Smooth muscle cell of trachea (primary cell): ENCODE measurements around the gene KRTAP3-2. TPM values are rescaled to one million over a fixed set of nuclear protein-coding genes. Genes with fewer than 3 reads are reported as not detected.

Experiments
- total RNA-seq: library from RNA; depleted of rRNA; stranded (reverse); fragments of >200 nt; gene quantifications from 2 replicates; pipeline ENCODE4 v1.2.1, GENCODE V29; 2014

Gene KRTAP3-2
- not detected in 2 replicates for total RNA-seq

GRCh38 chr17:40999563-40999962, at the start of gene KRTAP3-2:
Gene KRTAP3-2, minus strand, starts transcription at chr17:40999906. Its CDS starts 53 bp downstream, at chr17:40999853.

DNA sequence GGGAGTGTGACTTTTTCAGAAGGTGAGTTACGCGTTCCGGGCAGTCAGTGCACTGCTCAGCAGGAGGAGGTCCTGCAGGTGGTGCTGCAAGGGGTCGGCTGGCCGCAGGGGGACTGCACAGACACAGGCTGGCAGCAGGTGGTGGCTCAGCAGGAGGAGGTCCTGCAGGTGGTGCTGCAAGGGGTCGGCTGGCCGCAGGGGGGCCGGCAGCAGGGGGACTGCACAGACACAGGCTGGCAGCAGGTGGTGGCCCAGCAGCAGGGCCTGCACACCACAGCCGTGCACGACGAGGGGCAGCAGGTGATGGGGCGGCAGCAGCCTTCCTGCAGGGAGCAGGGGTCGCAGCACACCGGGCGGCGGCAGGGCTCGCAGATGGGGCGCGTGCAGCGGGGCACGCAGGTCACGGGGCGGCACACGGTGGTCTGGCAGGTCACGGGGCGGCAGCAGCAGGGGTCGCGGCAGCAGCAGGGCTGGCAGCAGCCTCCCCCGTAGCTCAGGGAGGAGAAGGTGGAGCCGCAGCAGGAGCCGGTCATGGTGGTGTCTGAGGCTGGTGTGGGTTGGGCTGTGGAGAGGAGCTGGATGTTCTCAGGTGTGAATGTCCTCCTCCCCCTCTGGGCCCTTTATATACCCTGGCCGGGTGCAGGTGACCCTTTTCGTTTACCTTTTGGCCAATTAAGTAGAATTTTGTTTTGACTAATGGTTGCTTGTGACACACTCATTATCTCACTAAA, 47.2 kb upstream of the KRTAP3-2 start, which contains the start of gene KRTAP2-1:
KRTAP2-1 (minus strand) TSS at position 582 of the 731 bp plus-strand sequence; CDS start at position 533, 49 bp downstream.

GRCh38 chr17:41040783-41041571, 41.3 kb upstream of the KRTAP3-2 start, which contains the start of gene KRTAP1-1:
Gene KRTAP1-1, minus strand, starts transcription at chr17:41041450. Its CDS starts 53 bp downstream, at chr17:41041397.

GRCh38 chr17:41034346-41034935, 34.7 kb upstream of the KRTAP3-2 start, which contains the start of gene KRTAP1-3:
Gene KRTAP1-3, minus strand, starts transcription at chr17:41034874. Its CDS starts 53 bp downstream, at chr17:41034821.

GRCh38 chr17:41029633-41030245, 30.0 kb upstream of the KRTAP3-2 start, which contains the start of gene KRTAP1-4:
Gene KRTAP1-4, minus strand, starts transcription at chr17:41030195. Its CDS starts 117 bp downstream, at chr17:41030078.

DNA sequence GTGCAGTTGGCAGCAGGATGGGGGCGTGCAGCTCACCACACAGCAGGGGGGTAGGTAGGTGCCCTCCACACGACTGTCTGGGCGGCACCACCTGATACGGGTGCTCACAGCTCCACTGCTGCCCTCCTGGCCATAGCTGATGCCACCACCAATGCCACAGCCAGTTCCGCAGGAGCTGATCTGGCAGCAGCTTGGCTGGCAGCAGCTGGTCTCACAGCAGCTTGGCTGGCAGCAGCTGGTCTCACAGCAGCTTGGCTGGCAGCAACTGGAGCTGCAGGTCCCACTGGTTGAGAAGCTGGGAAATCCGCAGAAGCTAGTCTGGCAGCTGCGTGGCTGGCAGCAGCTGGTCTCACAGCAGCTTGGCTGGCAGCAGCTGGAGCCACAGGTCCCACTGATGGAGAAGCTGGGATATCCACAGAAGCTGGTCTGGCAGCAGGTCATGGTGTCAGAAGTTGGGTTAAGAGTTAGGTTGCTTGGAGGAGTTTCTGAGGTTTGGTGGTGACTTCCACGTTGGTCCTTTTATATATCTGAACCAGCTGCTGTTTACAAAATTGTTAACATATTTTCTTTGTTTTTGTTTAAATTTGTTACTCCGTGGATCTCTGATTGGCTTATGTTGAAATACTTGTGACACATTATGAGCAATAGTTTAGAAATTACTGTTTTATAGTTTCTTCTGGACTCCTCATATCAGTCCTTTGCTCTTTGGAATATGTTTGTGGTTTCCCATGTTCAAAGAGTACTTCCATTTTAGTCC, 27.2 kb upstream of the KRTAP3-2 start, which contains the start of gene KRTAP1-5:
KRTAP1-5 (minus strand) TSS at position 494 of the 757 bp plus-strand sequence; CDS start at position 441, 53 bp downstream.

GRCh38 chr17:41008811-41009210, 9.1 kb upstream of the KRTAP3-2 start, which contains the start of gene KRTAP3-1:
Gene KRTAP3-1, minus strand, starts transcription at chr17:41009128. Its CDS starts 54 bp downstream, at chr17:41009074.

DNA sequence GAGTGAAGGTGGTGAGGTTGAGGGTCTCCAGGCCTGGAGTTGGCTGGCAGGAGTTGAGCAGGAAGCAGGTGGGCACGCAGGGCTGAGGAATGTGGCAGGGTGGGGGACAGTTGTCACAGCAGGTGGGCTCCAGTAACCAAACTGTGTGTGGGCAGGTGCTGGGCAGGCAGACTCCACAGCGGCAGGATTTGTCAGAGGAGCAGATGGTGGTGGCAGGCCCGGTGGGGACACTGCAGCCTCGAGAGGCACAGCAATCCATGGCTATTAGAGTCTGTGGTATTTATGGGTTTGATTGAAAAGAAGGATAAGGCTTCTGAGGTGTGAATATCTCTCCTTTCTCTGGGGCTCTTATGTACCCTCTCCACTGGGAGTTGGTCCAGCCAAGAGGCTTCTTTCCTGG, 5.9 kb downstream of the KRTAP3-2 start, which contains the start of gene KRTAP3-3:
KRTAP3-3 (minus strand) TSS at position 326 of the 400 bp plus-strand sequence; CDS start at position 259, 67 bp downstream.

GRCh38 chr17:40984226-40984625, 15.5 kb downstream of the KRTAP3-2 start, which contains the start of gene KRT40:
Gene KRT40, minus strand, starts transcription at chr17:40984326. Its CDS starts 53 bp downstream, at chr17:40984273.

GRCh38 chr17:40966848-40967247, 32.9 kb downstream of the KRTAP3-2 start, which contains the start of gene KRT39:
Gene KRT39, minus strand, starts transcription at chr17:40966948. Its CDS starts 92 bp downstream, at chr17:40966856.

Other genes with a start within 250 kb of the KRTAP3-2 start
- gene KRT25, start 244.6 kb downstream of the KRTAP3-2 start, total RNA-seq, result not detected in 2 replicates
- gene KRT26, start 227.7 kb downstream of the KRTAP3-2 start, total RNA-seq, result not detected in 2 replicates
- not detected in 2 replicates for gene KRT27, start 217.4 kb downstream of the KRTAP3-2 start, total RNA-seq
- gene KRT28, start 199.9 kb downstream of the KRTAP3-2 start, total RNA-seq, result not detected in 2 replicates
- 1.5 and 3.5 TPM in 2 replicates for gene KRT10, start 177.3 kb downstream of the KRTAP3-2 start, total RNA-seq
- gene KRT12, start 132.7 kb downstream of the KRTAP3-2 start, total RNA-seq, result not detected in 2 replicates
- not detected in 2 replicates for gene KRT20, start 114.7 kb downstream of the KRTAP3-2 start, total RNA-seq
- 0.17 and 0.87 TPM in 2 replicates for gene KRT23, start 62.3 kb downstream of the KRTAP3-2 start, total RNA-seq
- gene KRT39, start 33.0 kb downstream of the KRTAP3-2 start, total RNA-seq, result not detected in 2 replicates
- gene KRT40, start 15.6 kb downstream of the KRTAP3-2 start, total RNA-seq, result not detected in 2 replicates
- gene KRTAP3-3, start 5.7 kb downstream of the KRTAP3-2 start, total RNA-seq, result not detected in 2 replicates
- not detected in 2 replicates for gene KRTAP3-1, start 9.2 kb upstream of the KRTAP3-2 start, total RNA-seq
- gene KRTAP1-5, start 27.3 kb upstream of the KRTAP3-2 start, total RNA-seq, result 2.2 TPM in 1 of 2 replicates, not detected in the other
- gene KRTAP1-4, start 30.3 kb upstream of the KRTAP3-2 start, total RNA-seq, result not detected in 2 replicates
- gene KRTAP1-3, start 35.0 kb upstream of the KRTAP3-2 start, total RNA-seq, result not detected in 2 replicates
- not detected in 2 replicates for gene KRTAP1-1, start 41.5 kb upstream of the KRTAP3-2 start, total RNA-seq
- not detected in 2 replicates for gene KRTAP2-1, start 47.4 kb upstream of the KRTAP3-2 start, total RNA-seq
- not detected in 2 replicates for gene KRTAP2-2, start 55.3 kb upstream of the KRTAP3-2 start, total RNA-seq
- not detected in 2 replicates for gene KRTAP2-3, start 60.2 kb upstream of the KRTAP3-2 start, total RNA-seq
- not detected in 2 replicates for gene KRTAP2-4, start 66.0 kb upstream of the KRTAP3-2 start, total RNA-seq
- gene KRTAP4-7, start 84.2 kb upstream of the KRTAP3-2 start, total RNA-seq, result not detected in 2 replicates
- not detected in 2 replicates for gene KRTAP4-8, start 98.2 kb upstream of the KRTAP3-2 start, total RNA-seq
- not detected in 2 replicates for gene KRTAP4-16, start 102.3 kb upstream of the KRTAP3-2 start, total RNA-seq
- gene KRTAP4-9, start 105.5 kb upstream of the KRTAP3-2 start, total RNA-seq, result not detected in 2 replicates
- not detected in 2 replicates for gene KRTAP4-11, start 118.5 kb upstream of the KRTAP3-2 start, total RNA-seq
- gene KRTAP4-12, start 124.3 kb upstream of the KRTAP3-2 start, total RNA-seq, result not detected in 2 replicates
- gene KRTAP4-6, start 140.6 kb upstream of the KRTAP3-2 start, total RNA-seq, result not detected in 2 replicates
- not detected in 2 replicates for gene KRTAP4-5, start 149.9 kb upstream of the KRTAP3-2 start, total RNA-seq
- not detected in 2 replicates for gene KRTAP4-4, start 160.8 kb upstream of the KRTAP3-2 start, total RNA-seq
- not detected in 2 replicates for gene KRTAP4-3, start 168.3 kb upstream of the KRTAP3-2 start, total RNA-seq
- not detected in 2 replicates for gene KRTAP4-2, start 178.3 kb upstream of the KRTAP3-2 start, total RNA-seq
- gene KRTAP4-1, start 185.0 kb upstream of the KRTAP3-2 start, total RNA-seq, result not detected in 2 replicates
- gene KRTAP9-1, start 190.0 kb upstream of the KRTAP3-2 start, total RNA-seq, result not detected in 2 replicates
- not detected in 2 replicates for gene KRTAP9-2, start 226.7 kb upstream of the KRTAP3-2 start, total RNA-seq
- not detected in 2 replicates for gene KRTAP9-3, start 232.5 kb upstream of the KRTAP3-2 start, total RNA-seq
- gene KRTAP9-8, start 238.1 kb upstream of the KRTAP3-2 start, total RNA-seq, result not detected in 2 replicates
- not detected in 2 replicates for gene KRTAP9-4, start 249.8 kb upstream of the KRTAP3-2 start, total RNA-seq